Central memory CD8-positive, alpha-beta T cell (primary cell): ENCODE data around the gene CACNA2D1.
A peak's percentile ranks its signal among the peaks of the same experiment; 100 is the strongest.
"Not testable (repeated sequence)": the region's sequence is repeated elsewhere in the genome, so short reads cannot be mapped to it uniquely, and the experiment has no call there.

Experiments
- ATAC-seq: fragments of 150-1000 bp; cut with Tn5 transposase; replicated peaks from 2 replicates; pipeline ENCODE4 v1.10.0; 2022; ENCODE audit warnings: mild to moderate bottlenecking, moderate FRiP score, moderate number of reproducible peaks; ENCODE audit not compliant: poor library complexity, severe bottlenecking; ENCODE audit errors: extremely low read depth
- DNase-seq, 2 donors: peaks; one replicate each; pipeline ENCODE4 v3.0.0; 2021; ENCODE audit warnings: low spot score in 2 of 2
- H3K27ac Mint-ChIP-seq: one replicate; pipeline ENCODE4 v1.8.0; 2022; ENCODE audit warnings: low read depth, mild to moderate bottlenecking, moderate library complexity, mixed read lengths
- H3K27me3 Mint-ChIP-seq: one replicate; pipeline ENCODE4 v1.8.0; 2022; ENCODE audit warnings: mixed read lengths
- H3K36me3 Mint-ChIP-seq: one replicate; pipeline ENCODE4 v1.8.0; 2022; ENCODE audit warnings: mild to moderate bottlenecking, moderate library complexity, mixed read lengths; ENCODE audit not compliant: insufficient read depth
- H3K4me1 Mint-ChIP-seq: one replicate; pipeline ENCODE4 v1.8.0; 2022; ENCODE audit warnings: mixed read lengths
- H3K4me3 Mint-ChIP-seq: one replicate; pipeline ENCODE4 v1.8.0; 2022; ENCODE audit warnings: mild to moderate bottlenecking, moderate library complexity, mixed read lengths
- H3K9me3 Mint-ChIP-seq: one replicate; pipeline ENCODE4 v1.8.0; 2022; ENCODE audit warnings: mixed read lengths

CACNA2D1 gene

DNA sequence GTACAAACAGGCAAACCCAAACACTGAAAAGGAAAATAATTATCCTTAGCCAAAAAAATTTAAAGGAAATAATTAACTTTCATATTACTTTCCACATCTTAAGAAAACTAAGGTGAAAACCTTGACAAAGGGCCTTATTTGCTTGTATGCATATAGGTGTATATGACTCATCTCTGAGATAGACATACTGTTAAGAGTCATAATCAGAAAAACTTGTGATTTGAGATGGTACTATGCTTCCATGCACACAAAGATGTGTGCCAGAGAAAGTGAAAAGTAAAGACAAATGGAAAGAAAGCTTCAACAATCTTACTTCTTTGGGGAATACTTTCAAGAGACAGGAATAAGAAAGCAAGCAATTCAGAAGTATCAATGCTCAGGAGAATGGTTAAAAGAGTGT lies 3.3 kb upstream of the CACNA2D1 start:
- H3K27me3 Mint-ChIP-seq = peaks cover 26% of the 10 kb centered on the region
- H3K4me1 Mint-ChIP-seq = no peaks in the 10 kb centered on the region
- H3K9me3 Mint-ChIP-seq = peaks cover 5% of the 10 kb centered on the region
- no peak overlapping the region for H3K4me3 Mint-ChIP-seq
- no peak for DNase-seq
- H3K36me3 Mint-ChIP-seq = peaks cover 3% of the 10 kb centered on the region
- no peak overlapping the region for H3K27ac Mint-ChIP-seq
- ATAC-seq = no peak

DNA sequence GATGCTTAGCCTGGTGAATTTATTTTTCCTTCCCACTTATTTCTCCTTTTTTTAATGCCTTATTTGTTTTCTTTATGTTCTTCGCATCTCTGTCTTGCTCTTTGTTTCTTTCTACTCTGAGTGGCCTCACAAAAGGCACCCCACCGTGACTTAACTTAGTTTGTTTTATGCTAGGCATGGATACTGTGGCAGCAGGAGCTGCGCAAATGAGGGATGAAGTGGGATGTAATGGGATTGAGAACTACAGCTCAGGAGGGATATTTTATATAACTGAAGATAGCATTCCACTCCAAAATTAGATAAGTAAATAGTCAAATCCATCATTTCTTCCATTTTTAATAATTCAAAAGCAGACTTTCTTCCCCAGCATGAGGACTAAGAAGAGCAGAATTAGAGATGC lies 1.7 kb upstream of the CACNA2D1 start:
- H3K36me3 Mint-ChIP-seq = peaks cover 3% of the 10 kb centered on the region
- ATAC-seq (no peak), DNase-seq (no peak)
- peaks cover 5% of the 10 kb centered on the region for H3K9me3 Mint-ChIP-seq
- H3K4me3 Mint-ChIP-seq = no peak overlapping the region
- peaks cover 29% of the 10 kb centered on the region for H3K27me3 Mint-ChIP-seq
- no peak overlapping the region for H3K27ac Mint-ChIP-seq
- no peaks in the 10 kb centered on the region for H3K4me1 Mint-ChIP-seq

DNA sequence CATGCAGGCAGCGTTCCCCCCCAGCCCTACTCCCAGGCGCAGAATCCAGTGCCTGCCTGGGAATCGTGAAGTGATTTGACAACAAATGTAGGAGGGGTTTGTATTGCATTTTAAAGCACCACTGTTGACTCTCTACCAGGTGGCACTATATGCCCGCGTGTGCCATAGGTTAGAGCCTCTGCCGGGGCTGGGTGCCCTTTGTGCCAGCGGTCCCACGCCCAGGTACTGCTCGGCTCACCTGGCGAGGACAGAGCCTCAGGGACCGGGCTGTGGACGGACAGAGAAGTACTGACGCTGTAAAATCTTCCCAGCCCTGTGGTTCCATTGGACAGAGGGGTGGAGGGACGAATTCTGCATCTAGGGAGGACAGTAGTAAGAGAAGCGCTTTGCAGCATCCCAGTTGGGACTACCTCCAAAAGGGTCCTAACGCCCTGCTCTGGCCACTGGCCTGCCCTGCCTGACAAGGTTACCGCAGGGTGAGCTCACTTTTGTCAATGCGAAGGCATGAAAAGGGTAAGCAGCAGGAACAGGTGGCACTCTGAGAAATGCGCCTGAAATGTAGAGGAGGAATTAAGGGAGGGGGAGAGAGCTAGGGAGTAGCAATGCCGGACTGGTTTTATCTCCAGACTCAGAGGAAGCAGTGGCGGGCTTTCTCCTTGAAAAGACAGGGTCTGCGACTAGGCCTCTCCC lies 788 bp upstream of the CACNA2D1 start:
- Mint-ChIP-seq H3K4me3 (peak overlapping the region; percentile 29), H3K27ac (no peak overlapping the region), H3K27me3 (peaks cover 29% of the 10 kb centered on the region), H3K36me3 (peaks cover 3% of the 10 kb centered on the region), H3K4me1 (no peaks in the 10 kb centered on the region), H3K9me3 (peaks cover 5% of the 10 kb centered on the region)
- DNase-seq (no peak), ATAC-seq (no peak)

DNA sequence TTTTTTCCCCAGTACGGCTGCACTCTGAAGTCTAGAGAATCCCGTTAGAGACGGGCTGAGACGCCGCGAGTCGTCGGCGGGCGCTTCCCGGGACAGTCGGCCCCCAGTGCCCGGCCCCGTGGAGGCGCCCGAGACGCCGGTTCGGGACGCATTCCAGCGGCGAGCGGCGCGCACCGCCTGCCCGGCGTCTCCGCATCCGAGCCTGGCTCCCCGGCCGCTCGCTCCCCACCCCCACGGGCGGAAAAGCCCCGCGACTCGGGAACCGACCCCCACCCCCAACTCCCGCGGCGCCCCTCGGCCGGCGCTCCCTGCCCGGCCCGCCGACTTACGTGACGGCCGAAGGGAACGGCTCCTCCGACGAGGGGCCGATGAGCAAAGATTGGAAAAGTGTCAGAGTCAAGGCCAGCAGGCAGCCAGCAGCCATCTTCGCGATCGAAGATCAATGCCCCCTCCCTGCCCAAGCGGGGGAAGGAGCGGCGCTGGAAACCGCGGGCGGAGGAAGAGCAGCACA lies 486 bp downstream of the CACNA2D1 start:
- Mint-ChIP-seq H3K9me3 (peaks cover 5% of the 10 kb centered on the region), H3K4me3 (no peak overlapping the region), H3K27ac (no peak overlapping the region), H3K27me3 (peaks cover 29% of the 10 kb centered on the region), H3K4me1 (no peaks in the 10 kb centered on the region), H3K36me3 (peaks cover 3% of the 10 kb centered on the region)
- DNase-seq = no peak
- ATAC-seq = no peak

DNA sequence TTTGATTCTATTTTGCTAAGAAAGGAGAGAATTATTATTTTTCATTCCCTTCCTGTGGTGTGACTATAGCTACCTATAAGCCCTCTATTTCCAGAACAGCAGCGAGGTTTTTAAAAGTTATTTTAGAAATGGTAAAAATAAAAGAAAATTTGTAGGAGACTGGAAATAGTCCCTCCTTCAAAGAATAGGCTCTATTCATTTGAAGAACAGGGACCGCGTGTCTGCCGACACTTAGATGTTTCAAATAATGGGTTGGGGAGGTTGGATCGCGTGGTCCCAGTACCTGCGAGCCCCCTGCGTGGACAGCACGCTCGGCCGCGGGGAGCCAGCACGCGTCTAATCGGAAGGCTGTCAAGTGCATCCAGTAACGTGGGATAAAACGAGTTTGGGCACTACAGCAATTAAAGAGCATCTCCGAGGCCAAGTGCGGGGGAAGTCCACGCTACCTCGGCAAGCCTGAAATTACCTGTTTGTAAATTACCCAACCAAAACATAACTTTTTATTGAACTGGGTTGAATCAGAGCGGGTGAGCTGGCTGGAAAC lies 1.0 kb downstream of the CACNA2D1 start:
- H3K4me1 Mint-ChIP-seq = no peaks in the 10 kb centered on the region
- no peak overlapping the region for H3K4me3 Mint-ChIP-seq
- H3K9me3 Mint-ChIP-seq = peaks cover 2% of the 10 kb centered on the region
- DNase-seq (no peak), ATAC-seq (no peak)
- peaks cover 3% of the 10 kb centered on the region for H3K36me3 Mint-ChIP-seq
- H3K27me3 Mint-ChIP-seq = peaks cover 29% of the 10 kb centered on the region
- H3K27ac Mint-ChIP-seq = no peak overlapping the region

DNA sequence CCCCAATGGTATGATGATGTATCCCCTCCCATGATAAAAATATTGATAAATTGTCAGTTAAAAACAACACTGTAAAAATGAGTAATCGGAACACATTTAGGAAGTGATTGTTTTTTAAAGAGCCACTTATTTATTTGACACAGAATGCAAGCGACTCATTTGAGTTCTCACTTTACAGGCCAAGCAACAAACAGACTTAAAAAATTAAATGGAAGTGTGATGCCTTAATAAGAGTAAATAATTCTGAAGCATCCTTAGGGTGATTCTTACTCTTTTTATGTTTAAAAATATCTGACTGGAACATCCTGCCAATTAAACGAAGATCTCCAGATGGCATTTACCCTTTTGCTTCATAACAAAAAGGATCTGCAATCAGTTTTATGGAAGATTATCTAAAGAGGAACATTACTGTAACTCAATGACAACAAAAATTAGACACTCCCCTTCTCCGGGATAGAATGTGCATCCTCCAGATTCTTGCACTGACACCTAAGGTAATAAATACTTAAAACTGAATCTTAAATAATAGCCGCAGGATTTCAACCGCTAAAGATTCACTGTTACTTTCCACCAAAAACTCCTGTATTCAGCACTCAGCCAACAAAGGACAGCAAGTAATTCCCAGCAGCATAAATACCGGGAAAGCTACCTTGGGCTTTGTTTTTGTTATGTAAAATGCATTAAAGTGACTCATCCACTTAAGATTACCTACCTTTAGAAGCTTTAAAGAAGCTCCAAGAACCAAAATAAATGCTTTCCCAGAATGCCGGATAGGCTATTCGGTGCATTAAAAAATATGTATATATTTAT lies 1.7 kb downstream of the CACNA2D1 start:
- H3K27ac Mint-ChIP-seq = no peak overlapping the region
- H3K27me3 Mint-ChIP-seq = peaks cover 29% of the 10 kb centered on the region
- DNase-seq (no peak), ATAC-seq (no peak)
- no peak overlapping the region for H3K4me3 Mint-ChIP-seq
- no peaks in the 10 kb centered on the region for H3K4me1 Mint-ChIP-seq
- H3K9me3 Mint-ChIP-seq = no peaks in the 10 kb centered on the region
- H3K36me3 Mint-ChIP-seq = peaks cover 3% of the 10 kb centered on the region

DNA sequence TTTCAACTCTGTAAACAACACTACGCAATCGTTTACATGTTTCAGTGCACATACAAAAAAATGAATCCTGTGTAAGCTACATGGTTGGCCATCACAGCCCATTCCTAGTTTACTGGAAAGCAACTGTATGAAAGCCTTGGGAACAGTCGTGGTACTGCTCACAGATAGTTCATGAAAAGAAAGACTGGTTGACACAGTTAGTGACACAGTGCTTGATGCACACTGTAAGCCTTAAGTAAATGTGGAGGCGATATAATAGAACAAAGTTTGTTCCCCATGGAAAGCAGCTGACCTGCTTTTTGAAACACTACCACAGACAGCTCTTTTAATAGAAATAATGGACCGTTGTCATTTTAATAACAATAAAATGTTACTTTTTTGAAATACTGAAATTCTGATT lies 5.1 kb downstream of the CACNA2D1 start:
- DNase-seq = no peak
- Mint-ChIP-seq H3K36me3 (peaks cover 1% of the 10 kb centered on the region), H3K27me3 (peaks cover 12% of the 10 kb centered on the region), H3K9me3 (no peaks in the 10 kb centered on the region), H3K27ac (no peak overlapping the region), H3K4me1 (no peaks in the 10 kb centered on the region), H3K4me3 (no peak overlapping the region)
- ATAC-seq = no peak

DNA sequence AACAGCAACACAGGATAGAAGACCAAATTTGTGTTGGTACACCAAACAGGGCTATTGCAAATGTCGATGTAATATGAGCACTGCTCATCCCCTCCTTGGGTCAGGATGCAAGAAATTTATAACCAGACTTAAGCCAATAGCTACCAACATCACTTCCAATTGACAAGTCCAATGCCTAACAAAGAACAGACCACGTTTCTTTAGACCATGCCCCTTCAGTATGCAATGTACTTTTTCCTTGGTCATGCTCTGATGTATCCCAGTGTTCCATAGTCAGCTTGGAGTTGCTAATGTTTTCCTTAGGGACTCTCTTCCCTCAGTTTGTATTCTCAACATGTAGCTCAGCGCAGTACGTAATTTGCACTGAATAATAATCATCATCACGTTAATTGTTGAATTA lies 7.8 kb downstream of the CACNA2D1 start:
- ATAC-seq (no peak), DNase-seq (no peak)
- Mint-ChIP-seq H3K4me3 (no peak overlapping the region), H3K27me3 (no peaks in the 10 kb centered on the region), H3K36me3 (no peaks in the 10 kb centered on the region), H3K4me1 (no peaks in the 10 kb centered on the region), H3K9me3 (no peaks in the 10 kb centered on the region), H3K27ac (no peak overlapping the region)

DNA sequence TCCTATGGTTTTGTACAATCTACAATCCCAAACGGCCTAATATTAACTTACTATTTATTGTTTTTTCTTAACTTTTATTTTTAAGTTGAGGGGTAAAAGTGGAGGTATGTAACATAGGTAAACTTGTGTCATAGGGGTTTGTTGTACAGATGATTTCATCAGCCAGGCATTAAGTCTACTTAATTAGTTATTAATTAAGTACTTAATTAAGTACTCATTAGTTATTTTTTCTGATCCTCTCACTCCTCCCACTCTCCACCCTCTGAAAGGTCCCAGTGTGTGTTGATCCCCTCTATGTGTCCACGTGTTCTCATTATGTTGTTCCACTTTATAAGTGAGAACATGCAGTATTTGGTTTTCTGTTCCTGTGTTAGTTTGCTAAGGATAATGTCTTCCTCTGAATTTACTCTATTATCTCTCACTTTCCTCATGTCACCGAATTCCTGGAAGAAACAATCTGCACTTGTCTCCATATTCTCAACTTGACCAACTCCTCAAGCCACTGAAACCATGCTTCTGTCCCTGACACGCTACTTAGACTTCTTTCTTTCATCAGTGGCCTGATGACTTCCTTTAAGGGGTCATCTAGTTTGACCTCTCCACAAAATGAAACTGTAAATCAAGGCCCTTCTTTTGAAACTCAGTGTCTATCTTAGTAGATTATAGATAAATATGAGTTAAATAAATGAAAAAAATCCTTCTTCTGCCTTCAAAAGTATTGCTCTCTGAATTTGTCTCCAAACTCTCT lies 9.1 kb downstream of the CACNA2D1 start:
- ATAC-seq (no peak), DNase-seq (no peak)
- H3K4me1 Mint-ChIP-seq = no peaks in the 10 kb centered on the region
- no peak overlapping the region for H3K27ac Mint-ChIP-seq
- H3K27me3 Mint-ChIP-seq = no peaks in the 10 kb centered on the region
- no peaks in the 10 kb centered on the region for H3K9me3 Mint-ChIP-seq
- H3K4me3 Mint-ChIP-seq = no peak overlapping the region
- no peaks in the 10 kb centered on the region for H3K36me3 Mint-ChIP-seq

DNA sequence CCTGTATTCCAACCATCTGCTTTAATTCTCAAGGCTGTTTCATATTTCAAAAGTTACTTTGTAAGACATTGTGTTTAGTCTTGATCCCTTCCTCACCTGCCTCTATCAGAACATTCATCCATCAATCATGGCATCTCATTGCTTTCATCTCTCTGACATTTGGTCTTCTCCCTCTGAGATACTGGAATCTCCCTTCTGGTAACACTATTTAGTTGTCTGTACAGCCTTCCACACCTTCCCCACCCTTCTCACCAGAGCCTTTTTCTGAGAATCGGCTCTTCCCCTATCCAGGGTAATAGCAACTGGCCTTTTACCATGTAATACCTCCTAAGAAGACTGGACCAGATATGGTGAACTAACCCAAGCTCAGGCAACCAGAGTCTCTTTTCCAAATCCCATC lies 10.1 kb downstream of the CACNA2D1 start:
- no peak overlapping the region for H3K27ac Mint-ChIP-seq
- no peaks in the 10 kb centered on the region for H3K36me3 Mint-ChIP-seq
- no peak for DNase-seq
- no peak for ATAC-seq
- H3K4me3 Mint-ChIP-seq = no peak overlapping the region
- no peaks in the 10 kb centered on the region for H3K4me1 Mint-ChIP-seq
- H3K27me3 Mint-ChIP-seq = no peaks in the 10 kb centered on the region
- no peaks in the 10 kb centered on the region for H3K9me3 Mint-ChIP-seq

DNA sequence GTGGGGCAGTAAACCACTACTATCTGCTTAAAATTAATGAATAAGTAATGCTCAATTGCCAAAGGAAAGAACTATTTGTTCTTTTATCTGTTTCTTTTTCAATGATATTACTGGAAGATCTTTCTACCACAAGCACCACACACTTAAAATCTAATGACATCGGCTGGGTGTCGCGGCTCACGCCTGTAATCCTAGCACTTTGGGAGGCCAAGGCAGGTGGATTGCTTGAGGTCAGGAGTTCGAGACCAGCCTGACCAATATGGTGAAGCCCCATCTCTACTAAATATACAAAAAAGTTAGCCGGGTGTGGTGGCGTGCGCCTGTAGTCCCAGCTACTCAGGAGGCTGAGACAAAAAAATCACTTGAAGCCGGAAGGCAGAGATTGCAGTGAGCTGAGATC lies 10.8 kb downstream of the CACNA2D1 start:
- H3K4me1 Mint-ChIP-seq = not testable (repeated sequence)

More for the DNA sequence above, 10.8 kb downstream of the CACNA2D1 start:
- not testable (repeated sequence) for DNase-seq, H3K4me3 Mint-ChIP-seq, H3K9me3 Mint-ChIP-seq, ATAC-seq, H3K27me3 Mint-ChIP-seq, H3K36me3 Mint-ChIP-seq, H3K27ac Mint-ChIP-seq
